Loucy (cell line): Measurements from ENCODE around the gene ST6GAL1.

ENCODE experiments used
- CTCF ChIP-seq: fragments of 200-600 bp; sonication (generic); conservative IDR thresholded peaks from 2 replicates; pipeline ENCODE4 v1.5.1; 2014; ENCODE audit warnings: mild to moderate bottlenecking, antibody characterized with exemption, low read length
- EZH2phosphoT487 ChIP-seq: fragments of 200-600 bp; IDR thresholded peaks from 2 replicates; pipeline ENCODE4 v1.6.1; 2018; ENCODE audit warnings: antibody characterized with exemption, mild to moderate bottlenecking, moderate library complexity, borderline replicate concordance

GRCh38 chr3:186983659-186984058 is 53.3 kb downstream of the ST6GAL1 start:
- no peak for TF ChIP-seq CTCF
- no peak for TF ChIP-seq EZH2phosphoT487
